ENCODE results near the gene CEP70. TPM values are rescaled to one million over a fixed set of nuclear protein-coding genes. Genes with fewer than 3 reads are reported as not detected.
A peak's percentile ranks its signal among the peaks of the same experiment; 100 is the strongest.

Gene CEP70
- polyA plus RNA-seq, 2 of the 4 experiments (the other 2 are of a cell fraction) = 16.5 to 17.1 TPM

DNA sequence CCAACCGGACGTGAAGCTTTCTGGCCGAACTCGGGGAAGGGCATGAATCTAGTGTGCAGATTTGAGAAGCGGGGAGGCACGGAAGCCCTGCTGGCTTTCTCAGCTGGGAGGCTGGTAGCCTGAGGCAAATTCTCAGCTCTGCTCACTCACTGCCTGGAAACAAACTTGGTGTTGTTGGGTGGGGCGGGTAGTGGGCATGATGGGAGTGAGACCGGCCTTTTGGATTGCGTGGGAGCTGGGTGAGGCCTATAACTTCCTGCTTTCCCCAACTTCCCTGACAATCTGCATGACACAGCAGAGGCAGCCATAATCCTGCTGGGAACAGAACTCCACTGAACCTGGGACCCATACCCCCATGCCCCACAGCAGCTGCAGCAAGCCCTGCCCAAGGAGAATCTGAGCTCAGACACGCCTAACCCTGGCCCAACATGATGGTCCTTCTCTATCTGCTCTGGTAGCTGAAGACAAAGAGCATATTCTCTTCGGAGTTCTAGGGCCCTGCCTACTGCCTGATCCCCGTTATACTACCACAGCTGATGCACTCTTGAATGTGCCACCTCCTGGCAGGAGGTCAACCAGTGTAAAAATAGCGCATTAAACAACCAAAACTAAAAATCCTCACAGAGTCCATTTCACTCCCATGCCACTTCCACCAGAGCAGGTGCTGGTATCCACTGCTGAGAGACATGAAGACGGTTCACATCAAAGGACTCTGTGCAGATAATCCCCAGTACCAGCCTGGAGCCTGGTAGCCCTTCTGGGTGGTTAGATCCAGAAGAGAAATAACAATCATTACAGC is 44.7 kb downstream of the CEP70 start (continued):
- TF ChIP-seq, protein P1, sequence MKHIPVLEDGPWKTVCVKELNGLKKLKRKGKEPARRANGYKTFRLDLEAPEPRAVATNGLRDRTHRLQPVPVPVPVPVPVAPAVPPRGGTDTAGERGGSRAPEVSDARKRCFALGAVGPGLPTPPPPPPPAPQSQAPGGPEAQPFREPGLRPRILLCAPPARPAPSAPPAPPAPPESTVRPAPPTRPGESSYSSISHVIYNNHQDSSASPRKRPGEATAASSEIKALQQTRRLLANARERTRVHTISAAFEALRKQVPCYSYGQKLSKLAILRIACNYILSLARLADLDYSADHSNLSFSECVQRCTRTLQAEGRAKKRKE (CRISPR knock-in tag; IDR thresholded peaks at IDR 0.05; ENCODE audit: low read depth) = no peak
- TF ChIP-seq ZSCAN20 (CRISPR knock-in tag; IDR thresholded peaks at IDR 0.05) (no peak), EHMT2 (IDR thresholded peaks at IDR 0.05; ENCODE audit: low read depth) (no peak), MYC (IDR thresholded peaks at IDR 0.05; ENCODE audit: borderline replicate concordance, low read length) (no peak)

DNA sequence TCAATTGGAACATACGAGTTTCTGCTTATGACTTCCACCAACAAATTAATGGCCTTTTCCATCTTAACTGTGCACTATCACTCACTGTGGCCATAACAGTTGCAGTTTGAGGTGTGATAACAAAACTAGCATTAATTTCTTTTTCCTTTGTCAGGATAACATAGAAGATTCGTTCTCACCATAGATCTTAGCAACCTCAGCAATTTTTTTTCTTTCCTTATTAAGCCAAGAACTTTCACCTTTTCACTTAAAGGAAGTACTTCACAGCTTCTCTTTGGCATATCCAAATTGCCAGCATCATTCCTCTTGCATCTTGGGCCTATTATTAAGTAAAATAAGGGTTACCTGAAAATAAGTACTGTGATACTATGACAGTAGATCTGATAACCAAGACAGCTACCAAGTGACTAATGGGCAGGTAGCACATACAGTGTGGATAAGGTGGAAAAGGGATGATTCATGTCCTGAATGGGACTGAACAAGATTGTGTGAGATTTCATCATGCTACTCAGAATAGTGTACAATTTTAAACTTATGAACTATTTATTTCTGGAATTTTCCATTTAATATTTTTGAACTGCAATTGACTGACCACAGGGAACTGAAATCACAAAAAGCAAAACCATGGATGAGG is 46.6 kb downstream of the CEP70 start:
- no peak for ATAC-seq
- Histone ChIP-seq H3K4me3 (no peak overlapping the region), H3K27ac (no peak overlapping the region), H3K4me1 (no peaks in the 10 kb centered on the region), H3K4me2 (no peak overlapping the region), H3K9me3 (peaks cover 4% of the 10 kb centered on the region; the same call in 1 of the 3 replicates)
- no peak for DNase-seq (ENCODE audit: low read depth in 1 of 2, low spot score in 1 of 2)
- FAIRE-seq = no peak
- TF ChIP-seq NFE2L2 (conservative IDR thresholded peaks at IDR 0.05; ENCODE audit: low read length) (no peak), MAFK (IDR thresholded peaks at IDR 0.05; ENCODE audit: partially characterized antibody) (peak; percentile 51)
- ChIA-PET CTCF (no interaction called here), POLR2A (no interaction called here)
- 77% methylated on average over 2 of the region's 2 CpGs for WGBS (ENCODE audit: missing lambda C conversion rate)

DNA sequence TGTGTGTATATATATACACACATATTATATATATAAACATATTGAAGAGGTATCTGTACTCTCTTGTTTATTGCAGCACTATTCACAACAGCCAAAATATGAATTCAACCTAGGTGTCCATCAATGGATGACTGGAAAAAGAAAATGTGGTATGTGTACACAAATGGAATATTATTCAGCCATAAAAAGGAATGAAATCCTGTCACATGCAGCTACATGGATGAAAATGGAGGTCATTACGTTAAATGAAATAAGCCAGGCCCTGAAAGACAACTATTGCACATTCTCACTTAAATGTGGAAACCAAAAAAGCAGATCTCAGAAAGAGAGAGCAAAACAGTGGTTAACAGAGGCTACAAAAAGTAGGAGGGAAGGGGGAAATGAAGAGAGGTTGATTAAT is 49.5 kb downstream of the CEP70 start:
- 56% methylated on average over 1 of the region's 1 CpG for WGBS (ENCODE audit: missing lambda C conversion rate)
- Histone ChIP-seq H3K4me2 (no peak overlapping the region), H3K4me3 (no peak overlapping the region), H3K4me1 (no peaks in the 10 kb centered on the region), H3K9me3 (peaks cover 6% of the 10 kb centered on the region; the same call in 1 of the 3 replicates), H3K27ac (no peak overlapping the region)
- POLR2A ChIA-PET = no interaction called here
- DNase-seq (ENCODE audit: low read depth in 1 of 2, low spot score in 1 of 2) (no peak), FAIRE-seq (no peak), ATAC-seq (no peak)
- TF ChIP-seq SMC3 (IDR thresholded peaks at IDR 0.05) (no peak), RAD21 (conservative IDR thresholded peaks at IDR 0.05 in 1 of 2, IDR thresholded peaks at IDR 0.05 in 1 of 2) (no peak), RNF2 (IDR thresholded peaks at IDR 0.05; ENCODE audit: borderline replicate concordance, low read depth) (no peak), CBX8 (IDR thresholded peaks at IDR 0.05) (no peak), HOXA7 (CRISPR knock-in tag; IDR thresholded peaks at IDR 0.05) (no peak), TP53 (CRISPR knock-in tag; IDR thresholded peaks at IDR 0.05) (no peak), NPAS2 (CRISPR knock-in tag; IDR thresholded peaks at IDR 0.05; ENCODE audit: borderline replicate concordance) (no peak), FOSB (CRISPR knock-in tag; IDR thresholded peaks at IDR 0.05) (no peak), TFCP2L1 (CRISPR knock-in tag; IDR thresholded peaks at IDR 0.05) (no peak), FOSL2 (IDR thresholded peaks at IDR 0.05) (no peak), FOSL2 (CRISPR knock-in tag; IDR thresholded peaks at IDR 0.05) (no peak), KDM5A (IDR thresholded peaks at IDR 0.05) (no peak), ZFP36 (IDR thresholded peaks at IDR 0.05; ENCODE audit: borderline replicate concordance, partially characterized antibody) (no peak), MAZ (IDR thresholded peaks at IDR 0.05; ENCODE audit: borderline replicate concordance, low read depth, low read length) (no peak), GATA3 (IDR thresholded peaks at IDR 0.05; ENCODE audit: borderline replicate concordance) (no peak)
- TF ChIP-seq, protein P2, sequence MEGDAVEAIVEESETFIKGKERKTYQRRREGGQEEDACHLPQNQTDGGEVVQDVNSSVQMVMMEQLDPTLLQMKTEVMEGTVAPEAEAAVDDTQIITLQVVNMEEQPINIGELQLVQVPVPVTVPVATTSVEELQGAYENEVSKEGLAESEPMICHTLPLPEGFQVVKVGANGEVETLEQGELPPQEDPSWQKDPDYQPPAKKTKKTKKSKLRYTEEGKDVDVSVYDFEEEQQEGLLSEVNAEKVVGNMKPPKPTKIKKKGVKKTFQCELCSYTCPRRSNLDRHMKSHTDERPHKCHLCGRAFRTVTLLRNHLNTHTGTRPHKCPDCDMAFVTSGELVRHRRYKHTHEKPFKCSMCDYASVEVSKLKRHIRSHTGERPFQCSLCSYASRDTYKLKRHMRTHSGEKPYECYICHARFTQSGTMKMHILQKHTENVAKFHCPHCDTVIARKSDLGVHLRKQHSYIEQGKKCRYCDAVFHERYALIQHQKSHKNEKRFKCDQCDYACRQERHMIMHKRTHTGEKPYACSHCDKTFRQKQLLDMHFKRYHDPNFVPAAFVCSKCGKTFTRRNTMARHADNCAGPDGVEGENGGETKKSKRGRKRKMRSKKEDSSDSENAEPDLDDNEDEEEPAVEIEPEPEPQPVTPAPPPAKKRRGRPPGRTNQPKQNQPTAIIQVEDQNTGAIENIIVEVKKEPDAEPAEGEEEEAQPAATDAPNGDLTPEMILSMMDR (IDR thresholded peaks at IDR 0.05) = no peak
- TF ChIP-seq, protein P3, sequence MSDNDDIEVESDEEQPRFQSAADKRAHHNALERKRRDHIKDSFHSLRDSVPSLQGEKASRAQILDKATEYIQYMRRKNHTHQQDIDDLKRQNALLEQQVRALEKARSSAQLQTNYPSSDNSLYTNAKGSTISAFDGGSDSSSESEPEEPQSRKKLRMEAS (IDR thresholded peaks at IDR 0.05) = no peak
- CTCF ChIA-PET = no interaction called here
